GM12891 (cell line): ENCODE results near the gene PFKFB4.

ENCODE experiments used
- PAX5 ChIP-seq: IDR thresholded peaks from 2 replicates; pipeline ENCODE4 v1.6.1; 2011; ENCODE audit warnings: low read length, moderate library complexity, mild to moderate bottlenecking; ENCODE audit not compliant: insufficient read depth, severe bottlenecking
- POLR2A ChIP-seq: IDR thresholded peaks from 2 replicates; pipeline ENCODE4 v1.6.1; 2011; ENCODE audit warnings: low read depth, low read length, control low read depth
- POLR2AphosphoS5 ChIP-seq: IDR thresholded peaks from 2 replicates; pipeline ENCODE4 v1.6.1; 2011; ENCODE audit warnings: low read depth, low read length, control low read depth
- SPI1 ChIP-seq: IDR thresholded peaks from 2 replicates; pipeline ENCODE4 v1.6.1; 2011; ENCODE audit warnings: low read depth, low read length, control low read depth
- TAF1 ChIP-seq: IDR thresholded peaks from 2 replicates; pipeline ENCODE4 v1.6.1; 2011; ENCODE audit warnings: low read depth, low read length, control low read depth

DNA sequence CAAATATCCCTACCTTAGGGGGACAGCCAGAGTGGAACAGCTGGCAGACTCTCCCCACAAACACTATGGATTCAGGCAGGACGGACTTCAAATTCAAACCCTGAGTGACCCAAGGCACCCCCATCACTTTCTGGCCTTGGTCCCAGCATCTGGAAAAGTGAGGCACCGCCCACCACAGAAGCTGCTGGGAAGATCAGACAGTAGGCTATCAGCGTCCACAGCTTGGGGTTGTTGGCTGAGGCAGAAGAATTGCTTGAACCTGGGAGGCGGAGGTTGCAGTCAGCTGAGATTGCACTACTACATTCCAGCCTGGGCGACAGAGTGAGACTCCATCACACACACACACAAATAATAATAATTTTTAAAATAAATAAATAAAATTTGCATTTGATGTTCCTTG, 8.5 kb downstream of the PFKFB4 start:
- no peak for TF ChIP-seq POLR2AphosphoS5
- TF ChIP-seq POLR2A = no peak
- TF ChIP-seq TAF1 = no peak
- TF ChIP-seq SPI1 = no peak
- no peak for TF ChIP-seq PAX5
